Right renal pelvis (tissue), 4 donors: ENCODE results near the gene ADAMTS15. TPM values are rescaled to one million over a fixed set of nuclear protein-coding genes. Genes with fewer than 3 reads are reported as not detected.

Experiments used
- DNase-seq, 4 donors: peaks; one replicate each; pipeline ENCODE4 v3.0.0-alpha.2; 2013; ENCODE audit warnings: low read depth in 4 of 4, low spot score in 3 of 4, missing footprints in 1 of 4
- polyA plus RNA-seq, 4 donors: library from polyadenylated mRNA; unstranded; fragments of 120-200 nt; gene quantifications; one replicate each; pipeline ENCODE4 v1.2.1, GENCODE V29; 2013; ENCODE audit not compliant: insufficient read length in 4 of 4

The ADAMTS15 gene
- polyA plus RNA-seq, 4 donors: 57.6 to 74.7 (median 60.6) TPM

DNA sequence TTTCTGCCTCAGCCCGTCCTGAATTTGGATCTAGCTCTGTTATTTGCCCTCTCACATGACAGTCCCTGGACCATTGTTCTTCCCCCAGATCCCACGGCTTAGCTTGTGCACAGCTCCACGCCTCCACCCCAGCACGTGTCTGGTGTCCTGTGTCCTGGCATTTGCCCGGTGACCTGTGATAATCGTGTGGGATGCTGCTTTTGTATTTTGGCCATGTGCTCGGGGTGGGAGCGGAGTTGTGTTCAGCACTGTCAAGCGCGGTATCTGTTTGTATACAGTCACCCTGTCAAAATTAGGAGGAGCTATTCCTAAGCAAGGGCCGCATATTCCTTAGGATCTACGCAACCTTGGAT lies 31.9 kb upstream of the ADAMTS15 start:
- DNase-seq: no peak

DNA sequence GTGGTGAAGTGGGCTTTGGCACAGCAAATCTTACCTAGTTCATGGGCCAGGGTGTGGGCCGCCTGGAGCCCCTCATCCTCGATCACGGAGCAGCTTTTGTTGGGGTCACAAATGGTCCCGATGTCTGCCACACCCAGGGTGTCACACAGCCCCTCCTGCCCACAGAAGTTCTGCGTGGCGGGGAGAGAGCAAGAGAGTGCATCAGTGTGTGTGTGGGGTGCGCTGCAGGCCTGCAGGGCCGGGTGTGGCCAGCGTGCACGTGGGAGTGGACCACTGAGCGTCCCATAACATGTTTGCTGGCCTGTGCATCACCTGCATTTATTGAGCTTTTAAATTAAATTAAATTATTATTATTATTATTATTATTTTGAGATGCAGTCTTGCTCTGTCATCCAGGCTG lies 31.5 kb upstream of the ADAMTS15 start:
- no peak for DNase-seq

DNA sequence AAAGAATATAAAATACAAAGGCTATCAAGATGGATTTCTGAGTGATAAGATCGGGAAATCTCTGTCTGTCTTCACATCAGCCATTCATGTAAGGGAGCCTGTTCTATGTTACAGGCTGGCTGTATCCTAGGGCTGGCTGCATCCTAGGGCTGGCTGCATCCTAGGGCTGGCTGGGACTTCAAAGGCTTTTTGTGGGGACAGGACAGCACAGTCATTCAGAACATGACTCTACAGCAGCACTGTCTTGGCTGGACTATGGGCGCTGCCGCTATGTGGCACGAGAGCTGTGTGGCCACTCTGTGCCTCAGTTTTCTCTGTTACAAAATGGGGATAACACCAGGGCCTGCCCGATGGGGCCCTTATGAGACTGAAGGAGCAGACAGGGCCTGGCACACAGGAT lies 30.2 kb upstream of the ADAMTS15 start:
- no peak for DNase-seq

DNA sequence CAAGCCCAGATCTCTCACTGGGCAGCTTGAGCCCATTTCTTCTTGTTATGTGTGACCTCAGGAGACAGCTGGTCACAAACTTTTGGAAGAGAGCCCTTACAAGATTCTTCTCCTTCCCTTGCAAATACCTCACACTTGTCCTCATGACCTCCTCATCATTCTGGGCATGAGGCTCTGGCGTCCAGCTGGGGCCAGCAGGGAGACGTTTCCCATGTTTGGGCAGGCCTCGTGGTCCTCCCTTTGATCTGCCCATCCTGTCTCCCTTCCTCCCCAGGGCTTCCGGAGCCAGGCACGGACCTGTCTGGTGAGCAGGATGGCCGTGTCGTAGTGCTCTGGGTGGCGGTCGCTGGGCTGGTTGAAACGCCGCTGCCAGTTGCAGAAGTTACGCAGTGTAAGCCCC lies 29.7 kb upstream of the ADAMTS15 start:
- DNase-seq: no peak

DNA sequence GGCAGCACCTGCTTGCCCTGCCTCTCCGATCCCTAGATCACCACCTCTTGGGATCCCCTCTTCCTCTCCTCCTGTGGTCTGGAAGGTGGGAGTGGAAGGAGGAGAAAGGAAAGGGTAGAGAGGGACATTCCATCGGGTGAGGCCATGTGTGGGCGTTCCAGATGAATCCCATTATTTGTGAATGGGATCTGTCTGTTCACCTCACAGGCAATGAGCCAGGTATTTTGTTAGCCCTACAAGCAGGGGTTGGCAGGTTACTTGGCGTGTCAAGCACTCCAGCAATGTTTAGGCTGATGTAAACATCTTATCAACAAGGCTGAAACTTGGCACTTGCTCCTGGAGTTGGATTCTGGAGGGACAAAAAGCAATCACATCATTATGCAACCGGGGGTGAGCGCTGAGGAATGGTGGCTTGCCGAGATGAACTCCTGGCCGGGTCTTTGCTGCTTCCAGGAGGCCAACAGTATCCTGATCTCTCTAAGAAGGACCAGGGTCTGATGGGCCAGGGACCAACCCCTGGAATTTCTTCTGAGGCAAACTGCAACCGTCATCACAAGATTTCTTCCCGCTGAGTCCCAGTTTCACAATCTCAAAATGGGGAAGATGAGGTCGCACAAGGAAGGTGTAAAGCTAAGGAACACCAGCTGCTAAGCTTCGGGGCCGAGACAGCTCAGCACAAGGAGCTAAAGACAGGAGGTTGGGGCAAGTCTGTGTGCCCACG lies 27.8 kb upstream of the ADAMTS15 start:
- DNase-seq: no peak

DNA sequence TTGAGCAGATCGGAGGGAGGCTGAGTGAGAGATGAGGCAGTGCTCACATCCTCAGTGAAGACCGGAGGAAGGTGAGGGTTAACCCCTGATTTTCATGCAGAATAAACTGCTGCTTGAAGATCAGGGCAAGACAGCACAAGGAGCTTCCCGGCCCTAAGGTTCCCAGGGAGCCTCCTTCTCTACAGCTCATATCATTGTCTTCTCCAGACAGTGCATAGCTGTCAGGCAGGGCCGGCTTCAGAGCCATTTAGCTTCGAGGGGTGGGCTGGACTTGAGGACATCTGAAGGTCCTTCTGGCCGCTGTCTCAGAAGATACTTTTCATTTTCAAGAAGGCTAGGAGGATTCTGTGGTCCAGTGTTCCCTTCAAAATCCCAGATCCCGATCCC lies 27.3 kb upstream of the ADAMTS15 start:
- DNase-seq: no peak

DNA sequence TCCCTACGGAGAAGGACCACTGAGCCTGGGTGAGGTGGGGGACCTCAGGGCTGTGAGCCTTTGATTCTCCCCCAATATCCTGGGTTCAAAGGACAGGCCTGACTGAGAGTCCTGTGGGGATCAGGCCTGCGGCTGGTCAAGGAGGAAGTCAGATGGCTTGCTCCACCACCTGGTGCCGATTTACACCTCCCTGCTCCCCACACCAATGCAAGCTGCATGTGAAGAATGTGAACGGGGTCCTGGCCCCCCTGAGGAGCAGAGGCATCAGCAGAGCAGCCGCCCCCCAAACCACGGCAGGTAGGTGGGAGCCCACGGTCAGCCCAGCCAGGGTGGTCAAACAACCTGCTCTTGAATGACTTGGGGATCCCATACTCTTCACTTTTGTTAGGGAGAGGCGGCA lies 26.7 kb upstream of the ADAMTS15 start:
- no peak for DNase-seq

DNA sequence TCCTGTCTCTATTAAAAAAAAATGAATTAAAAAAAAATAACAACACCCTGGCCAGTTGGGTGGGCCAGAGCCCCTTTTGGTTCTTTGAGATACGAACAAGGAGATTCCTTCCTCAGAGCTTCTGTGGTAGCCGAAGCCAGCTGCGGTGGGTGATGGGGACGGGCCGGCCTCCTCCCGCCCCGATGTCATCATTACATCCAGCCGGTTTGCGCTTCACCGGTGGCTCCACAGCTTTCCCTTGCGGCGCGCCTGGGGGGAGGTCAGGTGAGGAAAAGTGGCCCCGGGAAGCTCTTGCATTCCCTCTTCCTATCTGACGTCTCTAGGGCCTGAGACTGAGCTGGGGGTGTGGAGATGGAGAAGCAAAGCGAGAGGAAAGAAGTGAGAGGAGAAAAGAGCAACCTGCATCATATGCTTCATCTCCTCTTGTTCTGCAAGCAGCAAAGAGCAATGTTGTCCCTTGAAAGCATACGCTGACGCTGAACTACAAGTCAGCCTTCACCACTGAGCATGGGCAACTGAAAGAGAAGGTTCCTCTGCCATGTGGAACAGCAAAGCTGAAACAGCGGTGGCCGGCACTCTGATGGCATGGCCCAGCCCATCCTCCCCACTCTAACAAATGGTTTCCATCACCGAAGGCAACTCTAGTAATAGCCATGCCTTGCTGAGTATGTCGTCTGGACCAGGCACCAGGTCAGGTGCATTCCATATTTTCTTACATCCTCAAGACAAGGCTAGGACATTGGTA lies 26.0 kb upstream of the ADAMTS15 start:
- no peak for DNase-seq

DNA sequence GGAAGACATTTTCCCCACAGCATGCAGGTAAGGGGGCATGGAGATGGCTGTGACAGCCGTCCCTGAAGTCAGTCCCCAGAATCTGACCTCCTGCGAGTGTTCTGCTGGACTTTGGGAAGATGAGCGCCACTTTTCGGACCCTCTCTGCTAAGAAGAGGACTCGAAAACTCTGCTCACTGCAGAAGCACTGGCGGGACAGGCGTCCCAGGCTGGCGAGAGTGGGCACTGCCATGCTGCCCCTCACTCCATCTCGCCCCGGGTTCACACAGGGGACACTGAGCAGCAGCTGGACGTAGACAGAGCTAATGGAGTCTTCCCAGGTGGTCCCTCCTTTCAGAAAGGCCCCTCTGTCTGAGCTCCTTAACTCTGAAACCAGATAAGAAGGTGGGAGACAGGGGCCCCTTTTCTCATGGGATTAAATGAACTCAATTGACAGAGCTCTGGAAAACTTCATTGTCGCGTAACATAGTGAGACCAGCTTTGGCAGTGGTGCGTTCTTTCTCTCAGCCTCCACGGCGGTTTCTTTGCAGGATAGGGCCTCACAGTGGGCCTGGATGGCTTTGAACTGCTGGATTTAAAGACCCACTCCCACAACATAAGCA lies 24.8 kb upstream of the ADAMTS15 start:
- no peak for DNase-seq

DNA sequence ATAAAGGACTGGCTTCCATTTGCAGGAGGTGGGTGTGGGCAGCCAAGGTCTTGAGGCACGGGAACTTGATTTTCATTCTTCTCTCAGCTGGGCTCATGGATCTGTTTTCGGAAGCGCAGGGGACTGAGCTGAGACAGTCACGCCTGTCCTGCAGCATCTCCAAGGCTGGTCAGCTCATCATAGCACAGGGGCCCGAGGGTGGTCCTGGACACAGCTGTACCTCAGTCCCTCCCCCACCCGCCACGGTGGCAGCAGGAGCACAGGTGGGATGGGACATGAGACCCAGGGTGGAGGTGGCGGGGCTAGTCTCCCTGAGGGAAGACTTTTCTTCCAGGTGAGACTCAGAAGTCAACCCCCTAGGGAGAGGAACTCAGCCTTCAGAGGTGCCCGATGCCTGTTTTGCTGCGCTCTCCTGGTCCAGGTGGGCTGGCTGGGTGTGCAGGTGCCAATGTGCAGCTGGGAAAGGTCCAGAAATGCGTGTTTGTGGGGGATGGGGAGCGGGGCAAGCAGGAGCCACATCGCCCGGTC lies 23.8 kb upstream of the ADAMTS15 start:
- DNase-seq: no peak

DNA sequence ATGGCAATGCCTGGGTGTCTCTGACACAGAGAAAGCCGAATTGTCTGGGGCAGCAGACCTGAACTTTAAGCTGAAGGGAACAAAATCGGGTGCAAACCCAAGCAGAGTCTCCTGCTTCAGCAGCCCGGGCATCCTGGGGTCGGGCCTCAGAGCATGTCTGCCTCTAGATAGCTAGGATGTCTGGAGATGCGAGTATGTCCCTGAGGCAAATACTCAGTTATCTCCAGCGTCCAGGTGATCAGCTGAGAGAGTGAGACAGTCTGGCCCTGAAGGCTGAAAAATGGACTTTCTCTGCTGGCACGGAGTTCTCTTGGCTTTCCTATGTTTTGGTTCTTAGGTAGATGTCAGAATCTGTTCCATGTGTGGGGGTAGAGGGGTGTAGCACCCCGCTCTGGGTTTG lies 23.3 kb upstream of the ADAMTS15 start:
- DNase-seq: no peak

DNA sequence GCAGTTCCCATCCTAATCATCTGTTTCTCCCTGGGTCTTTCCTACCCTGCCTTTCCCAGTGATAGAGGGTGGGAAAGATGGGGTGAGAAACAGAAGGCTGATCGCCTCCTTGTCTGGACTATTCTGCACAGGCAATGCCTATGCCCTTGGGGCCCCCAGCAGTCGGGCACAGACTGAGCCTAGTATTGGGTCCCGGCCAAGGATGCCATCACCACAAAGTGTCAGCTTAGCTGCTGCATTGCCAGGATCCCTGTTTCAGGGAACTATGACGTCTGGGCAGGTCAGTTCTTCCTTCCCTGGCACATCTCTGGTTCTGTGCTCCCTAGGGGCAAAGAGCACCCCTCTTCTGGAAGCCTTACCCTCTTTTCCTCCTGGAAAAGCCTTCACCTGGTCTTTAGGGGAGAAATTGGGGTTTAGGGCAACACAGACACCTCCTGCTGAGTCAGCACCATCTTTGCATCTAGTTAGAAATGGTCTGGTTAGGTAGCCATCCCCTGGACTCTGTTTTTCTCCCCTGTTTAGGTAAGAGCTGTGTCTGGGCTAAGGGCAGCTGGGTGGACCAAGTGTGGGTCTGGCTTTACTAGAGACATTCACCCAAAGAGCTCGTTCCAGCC lies 22.1 kb upstream of the ADAMTS15 start:
- no peak for DNase-seq

DNA sequence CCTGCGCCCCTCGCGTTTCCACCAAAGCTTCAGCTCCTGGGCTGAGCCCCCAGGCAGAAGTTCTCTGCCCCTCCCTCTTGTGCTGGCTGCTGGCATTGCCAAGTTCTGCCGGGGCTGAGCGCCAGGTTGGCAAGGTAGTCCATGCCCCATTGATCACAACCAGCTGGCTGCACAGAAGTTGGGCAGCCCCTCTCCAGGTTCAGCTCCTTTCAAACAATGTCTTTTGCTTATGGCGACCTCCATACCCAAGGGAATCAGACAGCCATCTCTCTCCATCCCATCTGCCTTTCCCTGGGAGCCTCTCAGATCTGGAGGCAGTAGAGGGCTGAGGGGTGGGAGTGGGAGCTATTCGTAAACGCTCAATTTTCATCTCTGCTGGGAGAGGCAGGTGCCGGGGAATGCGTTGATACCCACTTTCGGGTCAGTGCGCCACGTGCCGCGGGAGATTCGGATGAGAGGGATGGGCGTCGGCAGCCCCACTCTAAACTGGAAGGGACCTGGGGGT lies 21.6 kb upstream of the ADAMTS15 start:
- DNase-seq: no peak

DNA sequence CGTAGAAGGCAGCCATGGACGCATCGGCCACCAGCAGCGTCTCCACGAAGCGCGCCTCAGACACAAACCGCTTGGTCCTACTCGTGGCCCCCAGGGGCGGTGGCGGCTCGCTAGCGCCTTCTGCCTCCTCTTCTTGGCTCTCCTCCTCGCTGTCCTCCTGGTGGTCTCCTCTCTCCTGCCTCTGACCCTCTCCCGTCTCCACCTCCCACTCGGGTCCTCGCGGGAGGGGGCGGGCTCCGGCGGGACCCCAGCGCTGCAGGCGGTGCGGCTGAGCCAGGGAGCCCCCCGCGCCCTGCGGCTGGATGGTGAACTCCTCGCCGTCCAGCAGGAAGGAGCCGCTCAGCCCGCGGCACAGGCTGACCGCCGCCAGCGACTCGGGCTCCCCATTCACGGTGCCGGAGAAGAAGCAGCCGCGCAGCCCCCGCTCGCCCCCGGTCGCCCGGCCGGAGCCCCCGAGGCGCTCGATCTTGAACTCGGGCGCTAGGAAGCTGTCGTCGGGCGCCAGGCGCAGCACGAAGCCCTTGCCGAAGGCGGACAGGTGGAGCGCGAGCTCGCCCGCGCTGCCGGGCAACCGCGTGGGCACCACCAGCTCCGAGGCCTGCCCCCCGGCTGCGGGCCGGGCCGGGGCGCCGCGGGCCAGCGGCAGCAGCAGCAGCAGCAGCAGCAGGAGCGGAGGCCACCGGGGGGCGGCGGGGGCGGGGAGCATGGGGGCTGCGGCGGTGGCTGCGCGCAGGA lies 20.7 kb upstream of the ADAMTS15 start:
- DNase-seq: no peak

DNA sequence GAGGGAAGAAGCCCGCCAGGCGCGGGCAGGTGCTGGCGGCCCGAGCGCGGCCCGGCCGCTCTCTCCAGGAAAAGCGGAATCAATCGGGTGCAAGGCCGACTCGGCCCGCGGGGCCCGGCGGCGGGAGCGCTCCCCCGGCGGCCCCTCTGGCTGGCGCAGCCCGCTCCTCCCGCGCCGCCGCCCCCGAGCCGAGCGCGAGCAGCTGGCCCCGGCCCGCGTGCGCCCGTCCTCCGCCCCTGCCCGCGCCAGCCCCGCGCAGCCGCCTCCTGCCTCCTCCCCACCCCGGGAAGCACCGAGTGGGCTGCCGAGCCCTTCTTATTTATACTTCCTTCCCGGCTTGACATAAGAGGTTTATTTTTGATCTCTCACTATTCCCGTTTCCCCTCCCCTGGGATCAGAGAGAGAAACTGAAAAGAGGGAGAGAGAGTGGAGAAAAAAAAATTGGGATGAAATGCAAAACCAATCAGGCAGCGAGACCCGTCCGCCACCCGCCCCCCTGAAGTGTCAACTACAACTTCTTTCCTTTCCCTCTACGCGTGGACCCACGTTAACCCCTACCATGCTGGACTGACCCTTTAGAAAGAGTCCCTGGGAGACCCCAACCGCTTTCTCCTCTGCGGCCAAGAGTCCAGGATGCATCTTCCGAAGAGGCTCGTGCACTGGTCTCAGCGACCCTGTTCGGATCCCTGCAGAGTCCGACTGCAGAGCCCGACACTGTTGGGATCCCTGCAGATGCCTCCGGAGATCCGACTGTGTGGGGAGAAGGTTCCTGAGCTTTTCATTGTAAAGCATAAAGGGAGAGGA lies 19.9 kb upstream of the ADAMTS15 start, which contains the start of gene ADAMTS8:
Gene ADAMTS8, minus strand, starts transcription at position 294 of the 804 bp plus-strand sequence. CDS start 323 bp downstream, outside the sequence.
- DNase-seq: no peak

DNA sequence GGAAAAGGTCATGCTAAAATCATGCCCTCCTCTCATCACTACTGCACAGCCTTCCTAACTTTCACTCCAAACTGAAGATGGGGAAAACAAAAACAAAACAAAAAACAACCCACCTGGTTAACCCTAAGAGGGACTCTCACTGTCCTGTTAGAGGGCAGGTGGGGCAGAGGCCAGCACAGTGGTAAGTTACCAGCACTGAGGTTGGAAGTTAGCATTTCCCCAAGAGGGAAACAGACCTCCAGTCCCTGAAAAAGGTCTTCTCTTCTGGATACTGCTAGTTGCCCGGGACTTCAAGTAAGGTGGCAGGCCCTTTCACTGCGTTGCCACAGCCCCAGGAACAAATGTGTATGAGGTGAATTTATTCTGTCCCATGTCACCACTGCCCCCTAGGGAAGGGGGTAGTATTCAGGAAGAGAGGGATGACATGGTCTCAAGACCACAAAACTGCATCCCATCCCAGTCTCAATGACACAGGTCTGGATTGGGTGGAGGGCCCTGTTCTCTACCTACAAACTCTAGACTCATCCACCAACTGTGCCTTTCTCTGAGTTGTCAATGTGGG lies 19.2 kb upstream of the ADAMTS15 start:
- DNase-seq: no peak

DNA sequence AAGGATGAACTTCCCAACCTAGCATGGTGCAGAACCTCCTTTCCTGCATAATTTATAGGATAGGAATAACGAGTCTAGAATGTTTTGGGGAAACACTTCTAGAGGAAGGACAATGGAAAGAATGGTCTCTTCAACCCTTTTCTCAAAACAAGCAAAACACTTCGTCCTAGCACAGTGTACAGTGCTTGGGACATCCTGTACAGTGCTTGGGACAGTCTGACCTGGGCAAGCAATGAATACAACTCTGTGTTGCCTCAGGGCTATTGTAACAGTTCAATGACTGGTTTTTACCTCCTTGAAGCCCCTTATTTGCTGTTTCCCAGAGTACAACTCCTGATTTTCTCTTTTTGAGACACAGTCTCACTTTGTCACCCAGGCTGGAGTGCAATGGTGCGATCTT lies 18.5 kb upstream of the ADAMTS15 start:
- DNase-seq: no peak

DNA sequence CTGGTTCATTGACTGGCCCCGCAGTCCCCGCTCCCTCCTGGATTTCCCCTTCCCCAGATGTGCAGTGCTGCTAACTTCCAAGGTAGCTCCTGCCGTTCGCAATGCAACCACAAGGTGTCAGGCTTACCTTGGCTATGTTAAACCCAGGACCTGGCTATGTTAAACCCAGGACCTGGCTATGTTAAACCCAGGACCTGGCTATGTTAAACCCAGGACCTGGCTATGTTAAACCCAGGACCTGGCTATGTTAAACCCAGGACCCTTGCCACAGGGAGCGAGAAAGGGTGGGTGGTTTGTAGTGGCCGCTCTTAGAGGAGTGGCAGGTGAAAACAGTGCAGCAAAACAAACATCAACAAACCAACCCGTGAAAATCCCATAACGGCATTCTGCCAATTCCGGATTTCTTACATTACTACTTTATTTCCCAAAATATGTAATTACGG lies 17.1 kb upstream of the ADAMTS15 start:
- DNase-seq: no peak

DNA sequence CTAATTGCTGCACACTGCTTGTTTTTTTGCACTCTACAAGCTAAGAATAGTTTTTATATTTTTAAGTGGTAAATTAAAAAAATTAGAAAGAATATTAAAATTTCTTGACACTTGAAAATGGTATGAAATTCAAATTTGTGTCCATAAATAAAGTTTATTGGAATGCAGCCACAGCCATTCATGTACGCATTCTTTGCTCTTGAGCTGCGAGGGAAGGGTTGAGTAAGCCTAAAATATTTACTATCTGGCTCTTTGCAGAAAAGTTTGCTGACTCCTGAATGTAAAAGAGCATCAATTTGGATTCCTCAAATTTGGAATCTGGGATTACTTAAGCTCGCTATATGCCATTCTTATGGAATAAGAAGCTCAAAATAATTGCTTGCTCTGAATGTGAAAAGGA lies 16.6 kb upstream of the ADAMTS15 start:
- DNase-seq: no peak
